HG03378 (cell line): Measurements from ENCODE around the gene PATJ.
A peak's percentile ranks its signal among the peaks of the same experiment; 100 is the strongest.
"Not testable (repeated sequence)": the region's sequence is repeated elsewhere in the genome, so short reads cannot be mapped to it uniquely, and the experiment has no call there.

Source experiments
- ATAC-seq: cut with Tn5 transposase; IDR thresholded peaks from one replicate; pipeline ENCODE4 v1.9.1; 2021; ENCODE audit warnings: mild to moderate bottlenecking, moderate library complexity; ENCODE audit not compliant: unreplicated experiment

PATJ gene, protein sequence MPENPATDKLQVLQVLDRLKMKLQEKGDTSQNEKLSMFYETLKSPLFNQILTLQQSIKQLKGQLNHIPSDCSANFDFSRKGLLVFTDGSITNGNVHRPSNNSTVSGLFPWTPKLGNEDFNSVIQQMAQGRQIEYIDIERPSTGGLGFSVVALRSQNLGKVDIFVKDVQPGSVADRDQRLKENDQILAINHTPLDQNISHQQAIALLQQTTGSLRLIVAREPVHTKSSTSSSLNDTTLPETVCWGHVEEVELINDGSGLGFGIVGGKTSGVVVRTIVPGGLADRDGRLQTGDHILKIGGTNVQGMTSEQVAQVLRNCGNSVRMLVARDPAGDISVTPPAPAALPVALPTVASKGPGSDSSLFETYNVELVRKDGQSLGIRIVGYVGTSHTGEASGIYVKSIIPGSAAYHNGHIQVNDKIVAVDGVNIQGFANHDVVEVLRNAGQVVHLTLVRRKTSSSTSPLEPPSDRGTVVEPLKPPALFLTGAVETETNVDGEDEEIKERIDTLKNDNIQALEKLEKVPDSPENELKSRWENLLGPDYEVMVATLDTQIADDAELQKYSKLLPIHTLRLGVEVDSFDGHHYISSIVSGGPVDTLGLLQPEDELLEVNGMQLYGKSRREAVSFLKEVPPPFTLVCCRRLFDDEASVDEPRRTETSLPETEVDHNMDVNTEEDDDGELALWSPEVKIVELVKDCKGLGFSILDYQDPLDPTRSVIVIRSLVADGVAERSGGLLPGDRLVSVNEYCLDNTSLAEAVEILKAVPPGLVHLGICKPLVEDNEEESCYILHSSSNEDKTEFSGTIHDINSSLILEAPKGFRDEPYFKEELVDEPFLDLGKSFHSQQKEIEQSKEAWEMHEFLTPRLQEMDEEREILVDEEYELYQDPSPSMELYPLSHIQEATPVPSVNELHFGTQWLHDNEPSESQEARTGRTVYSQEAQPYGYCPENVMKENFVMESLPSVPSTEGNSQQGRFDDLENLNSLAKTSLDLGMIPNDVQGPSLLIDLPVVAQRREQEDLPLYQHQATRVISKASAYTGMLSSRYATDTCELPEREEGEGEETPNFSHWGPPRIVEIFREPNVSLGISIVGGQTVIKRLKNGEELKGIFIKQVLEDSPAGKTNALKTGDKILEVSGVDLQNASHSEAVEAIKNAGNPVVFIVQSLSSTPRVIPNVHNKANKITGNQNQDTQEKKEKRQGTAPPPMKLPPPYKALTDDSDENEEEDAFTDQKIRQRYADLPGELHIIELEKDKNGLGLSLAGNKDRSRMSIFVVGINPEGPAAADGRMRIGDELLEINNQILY (N-terminal part only)

DNA sequence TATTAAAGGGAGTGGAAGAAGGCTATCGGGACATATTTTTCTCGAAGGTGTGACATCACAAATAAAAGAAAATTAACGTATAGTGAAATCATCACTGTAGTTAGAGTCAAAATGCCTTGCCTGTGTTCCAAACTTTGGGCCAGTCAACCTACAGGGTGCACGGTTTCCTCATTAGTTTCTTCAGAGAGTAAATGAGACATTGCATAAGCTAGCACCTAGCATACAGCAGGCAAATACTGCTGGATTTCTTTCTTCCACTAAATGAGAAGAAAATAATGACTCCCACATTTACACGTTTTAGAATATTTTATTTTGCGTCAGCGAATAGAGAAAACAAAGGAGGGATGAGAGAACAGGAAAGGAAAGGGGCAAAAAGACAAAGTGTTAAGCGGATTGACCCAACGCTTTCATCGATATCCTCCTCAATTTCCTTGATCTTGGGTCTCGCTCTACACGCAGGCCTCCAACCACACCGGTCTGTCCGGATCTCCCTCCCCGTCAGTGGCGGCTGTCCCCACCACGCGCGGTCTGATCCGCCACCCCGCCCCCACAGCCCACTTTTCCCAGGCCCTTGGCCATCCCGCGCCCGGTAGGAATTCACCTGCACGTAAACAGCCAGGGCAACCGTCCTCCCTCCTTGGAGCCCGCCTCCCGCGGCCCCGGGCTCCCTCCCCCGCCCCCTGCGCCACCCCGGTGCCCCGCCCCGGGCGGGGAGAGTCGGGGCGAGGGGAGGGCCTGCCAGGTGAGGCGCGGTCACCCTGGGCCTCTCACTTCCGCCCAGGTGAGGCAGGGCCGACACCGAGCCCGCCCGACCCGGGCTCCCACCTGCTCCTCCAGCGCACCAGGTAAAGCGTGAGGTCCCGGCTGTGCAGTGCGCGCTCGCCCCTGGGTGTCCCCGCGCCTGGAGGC, at the start of gene PATJ:
PATJ (plus strand) TSS at position 770 of the 909 bp plus-strand sequence. CDS start 20,413 bp downstream, outside the sequence.
- ATAC-seq, result peak; percentile 64

DNA sequence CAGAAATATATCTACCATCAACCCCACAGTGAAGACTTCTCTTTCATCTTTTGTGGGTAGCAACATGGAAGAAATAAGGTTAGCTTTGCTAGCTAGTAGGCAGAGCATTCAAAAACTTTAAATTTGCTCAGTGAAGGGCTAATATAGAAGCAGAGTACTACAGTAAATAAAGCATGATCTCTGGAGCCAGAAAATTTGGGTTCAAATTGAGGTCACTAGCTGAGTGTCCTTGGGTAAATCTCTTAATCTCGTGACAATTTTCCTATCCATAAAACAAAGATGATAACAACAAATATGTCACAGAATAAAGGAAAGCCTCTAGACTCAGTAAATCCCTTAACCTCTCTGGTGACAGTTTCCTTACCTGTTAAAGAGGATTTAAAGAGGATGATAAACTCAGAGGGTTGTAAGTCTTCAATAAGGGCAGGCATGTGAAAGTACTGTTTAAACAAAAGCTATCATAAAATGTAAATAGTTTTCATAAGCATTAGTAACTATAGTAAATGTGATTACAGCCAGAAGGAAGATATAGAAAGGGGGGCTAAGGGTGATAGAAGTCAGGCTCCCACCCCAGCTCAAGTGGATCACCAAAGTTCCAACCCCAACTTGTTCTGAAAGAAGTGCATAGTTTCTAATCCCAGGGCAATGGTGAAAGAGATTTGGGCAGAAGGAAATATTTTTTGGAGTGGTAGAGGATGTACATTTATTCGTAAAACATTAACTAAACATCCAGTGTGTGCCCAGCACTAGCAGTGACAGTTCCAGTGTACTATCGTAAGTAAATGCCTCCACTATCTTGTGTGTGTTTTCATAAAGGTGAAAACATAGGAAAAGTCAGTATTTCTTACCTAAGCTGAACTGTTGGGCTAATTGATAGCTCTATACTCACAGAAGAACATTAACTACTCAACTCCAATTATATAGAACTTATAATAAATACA, 42.1 kb upstream of the PATJ start:
- ATAC-seq, result no peak

DNA sequence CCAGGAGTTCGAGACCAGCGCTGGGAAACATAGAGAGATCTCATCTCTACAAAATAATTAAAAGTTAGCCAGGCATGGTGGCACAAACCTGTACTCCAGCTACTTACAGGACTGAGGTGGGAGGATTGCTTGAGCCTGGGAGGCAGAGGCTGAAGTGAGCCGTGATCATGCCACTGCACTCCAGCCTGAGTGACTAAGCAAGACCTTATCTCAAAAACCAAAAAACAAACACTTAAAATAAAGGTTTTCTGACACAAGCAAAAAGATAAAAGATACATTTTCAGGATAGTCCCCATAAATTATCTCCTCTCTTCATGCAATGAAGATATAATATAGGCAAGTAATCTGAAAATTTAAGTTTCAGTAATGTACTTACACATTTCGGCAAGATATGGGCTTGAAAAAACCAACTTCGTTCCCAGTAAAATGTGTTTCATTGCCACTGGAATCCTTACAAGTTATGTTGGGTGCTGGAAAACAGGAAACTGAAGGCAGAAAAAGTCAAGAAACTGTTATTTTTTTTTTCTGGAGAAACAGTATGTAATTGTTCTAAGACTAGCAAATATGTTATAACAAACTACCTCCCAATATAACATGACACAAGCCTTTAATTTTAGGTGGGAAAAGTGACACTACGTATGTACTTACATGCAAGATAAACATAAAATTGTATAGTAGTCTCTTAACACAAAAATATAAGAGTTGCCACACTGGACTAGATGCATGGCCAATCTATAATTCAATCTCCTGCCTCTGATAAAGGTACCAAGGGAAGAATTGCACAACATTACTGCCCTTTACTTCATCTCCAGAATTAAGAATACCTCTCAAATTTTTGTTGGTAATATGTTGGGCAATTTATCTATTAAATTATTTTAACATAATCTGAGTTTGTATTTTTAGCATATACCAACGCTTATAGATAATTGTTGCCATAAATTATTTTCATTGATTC, 33.0 kb upstream of the PATJ start:
- ATAC-seq, result no peak

DNA sequence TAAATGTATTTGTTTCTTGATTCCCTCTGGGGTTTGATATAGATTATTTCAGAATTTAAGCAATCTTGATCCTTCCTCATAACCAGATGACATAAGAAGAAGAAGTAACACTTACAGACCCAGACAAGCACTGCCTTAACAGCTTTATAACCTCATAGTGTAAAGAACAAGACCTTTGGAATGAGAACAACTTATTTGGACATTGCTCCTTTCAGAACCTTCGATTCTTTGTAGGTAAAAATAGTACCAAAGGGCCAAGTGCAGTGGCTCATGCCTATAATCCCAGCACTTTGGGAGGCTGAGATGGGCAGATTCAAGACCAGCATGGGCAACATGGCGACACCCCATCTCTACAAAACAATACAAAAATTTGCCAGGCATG, 32.4 kb upstream of the PATJ start:
- no peak for ATAC-seq

DNA sequence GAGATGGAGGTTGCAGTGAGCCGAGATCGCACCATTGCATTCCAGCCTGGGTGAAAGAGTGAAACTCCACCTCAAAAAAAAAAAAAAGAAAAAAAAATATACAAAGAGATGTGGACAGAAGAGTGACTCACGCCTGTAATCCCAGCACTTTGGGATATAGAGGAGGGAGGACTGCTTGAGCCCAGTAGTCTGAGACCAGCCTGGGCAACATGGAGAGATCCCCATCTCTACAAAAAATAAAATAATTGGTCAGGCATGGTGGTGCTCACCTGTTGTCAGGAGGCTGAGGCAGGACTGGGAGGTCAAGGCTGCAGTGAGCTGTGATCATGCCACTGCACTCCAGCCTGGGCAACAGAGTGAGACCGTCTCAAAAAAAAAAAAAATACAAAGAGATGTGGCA, 31.0 kb upstream of the PATJ start:
- ATAC-seq, result not testable (repeated sequence)

DNA sequence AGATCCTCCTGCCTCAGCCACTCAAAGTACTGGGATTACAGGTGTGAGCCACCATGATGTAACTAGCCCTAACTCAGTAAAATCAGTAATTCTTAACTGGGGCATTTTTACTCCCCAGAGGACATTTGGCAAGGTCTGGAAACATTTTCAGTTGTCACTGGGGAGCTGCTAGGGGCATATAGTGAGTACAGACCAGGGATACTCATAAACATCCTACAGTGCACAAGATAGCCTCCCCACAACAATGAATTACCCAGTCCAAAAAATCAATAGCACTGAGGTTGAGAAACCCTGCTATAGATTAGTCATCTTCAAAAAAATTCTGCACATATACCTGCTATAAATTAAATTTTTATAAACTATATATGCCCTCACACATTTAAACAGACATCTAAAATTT, 30.3 kb upstream of the PATJ start:
- ATAC-seq, result no peak

DNA sequence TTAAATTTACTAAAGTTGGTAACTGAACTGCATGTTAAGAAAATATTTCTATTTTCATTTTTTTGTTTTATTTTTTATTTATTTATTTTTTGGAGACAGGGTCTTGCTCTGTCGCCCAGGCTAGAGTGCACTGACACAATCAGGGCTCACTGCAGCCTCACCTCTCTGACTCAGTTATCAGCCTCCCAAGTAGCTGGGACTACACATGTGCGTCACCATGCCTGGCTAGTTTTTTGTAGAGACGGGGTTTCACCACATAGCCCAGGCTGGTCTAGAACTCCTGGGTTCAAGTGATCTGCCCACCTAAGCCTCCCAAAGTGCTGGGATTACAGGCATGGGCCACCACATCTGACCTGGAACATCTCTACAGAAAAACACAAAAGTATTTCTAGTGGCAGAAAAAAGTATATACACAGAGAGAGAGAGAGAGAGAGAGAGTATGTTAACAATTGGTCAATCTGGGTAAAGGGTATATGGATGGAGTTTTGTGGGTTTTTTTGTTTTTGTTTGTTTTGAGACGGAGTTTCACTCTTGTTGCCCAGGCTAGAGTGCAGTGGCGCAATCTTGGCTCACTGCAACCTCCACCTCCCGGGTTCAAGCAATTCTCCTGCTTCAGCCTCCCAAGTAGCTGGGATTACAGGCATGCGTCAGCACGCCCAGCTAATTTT, 23.1 kb upstream of the PATJ start:
- not testable (repeated sequence) for ATAC-seq

DNA sequence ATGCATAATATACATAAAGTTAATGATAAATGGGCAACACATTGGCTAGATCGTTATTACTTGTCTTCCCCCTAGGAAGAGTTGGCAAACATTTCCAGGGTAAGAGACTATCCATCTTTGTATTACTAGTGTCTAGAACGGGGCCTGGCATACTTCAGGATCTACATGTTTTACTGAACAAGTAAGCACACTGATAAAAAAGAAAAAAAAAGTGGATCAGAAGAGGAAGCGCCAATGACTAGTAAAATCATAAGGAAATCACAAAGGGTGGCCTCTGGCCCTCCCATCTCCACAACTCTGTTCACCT, 17.8 kb upstream of the PATJ start:
- ATAC-seq, result peak; percentile 2

DNA sequence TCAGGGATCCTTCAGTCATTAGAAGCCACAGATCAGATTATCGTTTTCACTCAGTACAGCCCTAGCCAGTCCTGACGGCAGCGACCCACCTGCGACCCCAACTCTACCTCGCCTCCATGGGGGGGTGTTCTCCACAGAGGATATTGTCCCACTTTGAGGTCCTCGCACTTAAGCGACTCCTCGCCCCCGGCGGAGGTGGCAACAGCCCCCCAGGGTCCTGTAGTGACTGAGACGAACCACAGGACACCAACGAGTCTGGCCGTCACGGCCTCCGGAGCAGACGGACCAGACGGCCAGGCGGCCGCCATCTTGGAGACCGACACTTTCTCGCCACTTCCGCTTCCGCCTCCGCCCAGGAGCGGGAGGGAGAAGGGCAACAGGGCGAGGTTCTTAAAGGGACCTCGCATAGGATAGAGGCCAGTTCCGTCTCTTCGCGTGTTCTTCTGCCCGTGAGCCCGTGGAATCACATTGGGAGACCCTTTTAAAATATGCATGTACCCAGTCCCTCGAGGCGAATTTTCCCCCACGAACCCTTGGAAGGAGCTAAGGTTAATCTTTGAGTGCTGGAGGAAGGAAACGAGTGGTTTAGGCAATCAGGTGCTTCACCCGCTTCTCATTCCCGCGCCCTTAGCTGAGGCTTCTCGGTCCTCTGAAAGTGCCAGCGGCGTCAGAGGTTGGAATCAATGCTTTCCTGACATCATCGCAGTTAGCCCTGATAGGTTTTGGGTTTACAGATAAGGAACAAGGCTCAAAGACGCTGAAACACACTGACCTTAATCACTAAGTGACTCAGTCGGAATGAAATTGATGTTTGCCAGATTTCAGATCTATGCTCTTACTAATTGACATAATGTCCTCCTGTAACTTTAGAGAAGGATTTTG, 17.2 kb upstream of the PATJ start, which contains the start of gene TM2D1:
TM2D1 (minus strand) TSS at position 329 of the 882 bp plus-strand sequence; CDS start at position 308, 21 bp downstream.
- ATAC-seq, result peak; percentile 96

DNA sequence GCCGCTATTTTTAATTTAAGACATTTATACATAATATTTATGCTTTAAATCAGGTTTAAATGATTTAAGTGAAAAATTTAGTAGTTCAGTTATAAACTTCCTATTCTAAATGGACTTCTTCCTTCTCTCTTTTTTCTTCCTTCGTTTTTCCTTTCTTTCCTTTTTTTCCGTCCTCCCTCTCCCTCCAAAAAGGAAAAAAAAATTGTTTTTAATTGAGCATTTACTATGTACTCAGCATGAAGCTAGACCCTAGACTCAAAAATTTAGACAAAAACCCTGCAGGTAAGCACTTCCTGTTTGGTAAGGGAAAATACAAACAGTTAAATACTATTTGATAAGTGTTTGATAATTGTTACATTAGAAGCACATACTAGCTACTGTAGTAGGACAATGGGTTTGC, 14.7 kb upstream of the PATJ start:
- ATAC-seq, result no peak

DNA sequence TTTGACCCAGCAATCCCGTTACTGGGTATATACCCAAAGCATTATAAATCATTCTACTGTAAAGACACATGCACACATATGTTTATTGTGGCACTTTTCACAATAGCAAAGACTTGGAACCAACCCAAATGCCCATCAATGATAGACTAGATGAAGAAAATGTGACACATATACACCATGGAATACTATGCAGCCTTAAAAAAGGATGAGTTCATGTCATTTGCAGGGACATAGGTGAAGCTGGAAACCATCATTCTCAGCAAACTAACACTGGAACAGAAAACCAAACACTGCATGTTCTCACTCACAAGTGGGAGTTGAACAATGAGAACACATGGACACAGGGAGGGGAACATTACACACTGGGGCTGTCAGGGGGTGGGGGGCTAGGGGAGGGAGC, 11.6 kb upstream of the PATJ start:
- ATAC-seq, result not testable (repeated sequence)

DNA sequence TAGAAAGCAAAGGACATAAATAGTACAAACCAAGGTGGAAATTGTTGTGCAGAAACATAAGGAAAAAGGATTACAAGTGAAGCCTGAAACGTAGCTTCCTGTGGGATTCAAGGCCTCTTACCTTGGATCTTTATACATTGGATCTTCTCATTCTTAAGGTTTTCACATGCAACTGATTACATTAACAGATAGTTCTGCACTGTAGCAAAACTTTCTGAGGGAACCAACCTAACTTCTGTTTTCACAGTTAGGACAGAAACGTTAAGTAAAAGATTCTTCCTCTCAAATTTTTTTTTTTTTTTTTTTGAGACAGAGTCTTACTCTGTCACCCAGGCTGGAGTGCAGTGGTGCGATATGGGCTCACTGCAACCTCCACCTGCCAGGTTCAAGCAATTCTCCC, 9.6 kb upstream of the PATJ start:
- no peak for ATAC-seq

DNA sequence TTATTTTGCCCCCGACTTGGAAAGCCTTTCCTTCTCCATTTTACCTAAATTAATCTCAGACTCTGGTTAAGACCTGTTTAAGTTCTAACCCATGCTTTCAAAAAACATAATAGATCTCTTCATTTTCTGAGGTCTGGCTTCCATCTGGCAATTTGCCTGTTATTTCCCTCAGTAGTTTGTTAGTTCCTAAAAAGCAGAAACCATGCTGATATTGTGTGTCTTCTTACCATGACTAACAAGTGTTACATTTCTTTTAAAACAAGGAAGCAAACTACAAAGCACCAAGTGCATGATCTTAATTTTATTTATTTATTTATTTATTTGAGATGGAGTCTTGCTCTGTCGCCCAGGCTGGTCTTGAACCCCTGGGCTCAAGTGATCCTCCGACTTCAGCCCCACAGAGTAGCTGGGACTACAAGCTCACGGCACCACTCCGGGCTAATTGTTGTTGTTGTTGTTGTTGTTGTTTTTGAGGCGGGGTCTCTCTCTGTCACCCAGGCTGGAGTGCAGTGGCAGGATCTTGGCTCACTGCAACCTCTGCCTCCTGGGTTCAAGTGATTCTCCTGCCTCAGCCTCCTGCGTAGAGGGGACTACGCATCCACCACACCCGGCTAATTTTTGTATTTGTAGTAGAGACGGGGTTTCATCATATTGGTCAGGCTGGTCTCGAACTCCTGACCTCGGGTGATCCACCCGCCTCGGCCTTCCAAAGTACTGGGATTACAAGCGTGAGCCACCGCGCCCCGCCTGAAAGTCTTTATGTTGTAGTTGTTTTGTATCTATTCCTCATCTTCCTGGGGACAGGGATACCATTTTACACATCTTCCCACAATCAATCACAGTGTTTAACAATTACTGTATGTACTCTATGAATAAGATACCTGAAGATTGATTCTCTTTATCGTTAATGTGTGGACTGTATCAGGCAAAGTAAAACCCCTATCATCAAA, 1.3 kb upstream of the PATJ start:
- no peak for ATAC-seq

DNA sequence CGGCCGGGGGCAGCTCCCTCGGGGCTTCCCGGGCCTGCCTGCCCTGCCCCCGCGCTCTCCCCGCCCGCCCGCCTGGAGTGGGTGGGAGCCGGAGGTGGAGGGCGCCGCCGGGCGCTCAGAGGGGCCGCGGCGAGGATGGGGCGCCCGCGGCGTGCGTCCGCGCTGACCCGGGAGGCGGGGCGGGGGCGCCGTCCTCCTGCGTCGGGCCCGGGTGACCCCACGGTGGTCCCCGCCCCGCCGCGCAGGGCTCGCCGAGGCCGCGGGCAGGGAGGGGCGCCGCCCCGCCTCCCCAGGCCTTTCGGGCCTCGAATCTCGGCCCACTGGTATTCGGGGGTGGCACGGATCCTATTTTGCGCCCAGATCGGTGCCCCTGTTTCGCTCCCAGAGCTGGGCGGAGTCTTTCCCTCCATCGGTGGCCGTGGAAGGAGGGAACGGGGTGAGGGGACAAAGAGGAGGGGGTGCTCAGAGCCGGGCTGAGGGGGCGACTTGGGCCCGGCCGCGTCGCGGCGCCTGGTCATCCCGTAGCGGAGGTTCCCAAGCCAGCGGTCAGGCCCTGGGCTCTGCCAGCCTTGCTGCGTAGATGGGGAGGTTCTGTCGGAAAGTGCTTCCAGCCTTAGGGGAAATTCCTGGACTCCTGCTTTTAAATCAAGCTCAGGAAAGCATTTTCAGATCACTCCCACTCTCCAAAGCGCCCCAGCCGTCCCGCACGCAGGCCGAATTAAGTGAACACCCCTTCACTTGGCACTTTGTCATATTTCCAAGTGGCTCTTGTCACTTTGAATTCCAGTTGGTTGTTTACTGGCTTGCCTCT, 545 bp downstream of the PATJ start:
- ATAC-seq, result peak; percentile 44

DNA sequence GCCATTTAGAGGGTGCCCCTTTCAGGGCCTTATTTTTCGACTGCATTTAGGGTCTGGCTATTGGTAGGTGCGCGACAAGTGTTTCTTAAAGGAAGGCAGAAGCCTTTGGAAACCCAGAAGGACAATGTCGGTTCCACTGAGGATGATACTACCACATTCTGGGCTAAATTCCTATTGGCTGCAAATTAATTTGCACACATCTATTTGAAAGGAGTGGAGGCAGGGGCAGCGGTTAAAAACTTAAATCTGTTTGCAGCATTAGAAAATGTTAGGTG, 1.1 kb downstream of the PATJ start:
- no peak for ATAC-seq
